Measurements from ENCODE around the gene PWP2.
"Not testable (repeated sequence)": the region's sequence is repeated elsewhere in the genome, so short reads cannot be mapped to it uniquely, and the experiment has no call there.

PWP2 gene

DNA sequence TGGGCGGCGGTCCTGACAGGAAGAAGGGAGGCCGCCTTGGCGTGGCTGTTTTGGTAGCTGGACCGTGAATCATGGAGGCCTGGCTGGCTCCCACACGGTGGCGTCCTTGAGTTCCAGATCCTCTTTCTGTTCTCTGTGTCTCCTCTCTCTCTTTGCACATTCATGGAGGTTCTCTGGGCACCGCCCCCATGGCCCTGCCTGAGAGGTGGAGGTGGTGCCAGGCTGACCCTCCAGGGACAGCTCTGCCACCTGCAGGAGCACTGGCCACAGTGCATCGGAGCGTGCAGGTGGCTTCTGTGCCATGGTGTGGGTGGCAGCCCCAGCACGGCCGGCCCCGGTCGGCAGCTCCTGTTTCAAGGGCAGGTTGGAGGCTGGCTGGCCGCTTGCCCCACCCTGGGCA is 30.8 kb downstream of the PWP2 start:
- not testable (repeated sequence) for DNase-seq (ENCODE audit: low spot score)

DNA sequence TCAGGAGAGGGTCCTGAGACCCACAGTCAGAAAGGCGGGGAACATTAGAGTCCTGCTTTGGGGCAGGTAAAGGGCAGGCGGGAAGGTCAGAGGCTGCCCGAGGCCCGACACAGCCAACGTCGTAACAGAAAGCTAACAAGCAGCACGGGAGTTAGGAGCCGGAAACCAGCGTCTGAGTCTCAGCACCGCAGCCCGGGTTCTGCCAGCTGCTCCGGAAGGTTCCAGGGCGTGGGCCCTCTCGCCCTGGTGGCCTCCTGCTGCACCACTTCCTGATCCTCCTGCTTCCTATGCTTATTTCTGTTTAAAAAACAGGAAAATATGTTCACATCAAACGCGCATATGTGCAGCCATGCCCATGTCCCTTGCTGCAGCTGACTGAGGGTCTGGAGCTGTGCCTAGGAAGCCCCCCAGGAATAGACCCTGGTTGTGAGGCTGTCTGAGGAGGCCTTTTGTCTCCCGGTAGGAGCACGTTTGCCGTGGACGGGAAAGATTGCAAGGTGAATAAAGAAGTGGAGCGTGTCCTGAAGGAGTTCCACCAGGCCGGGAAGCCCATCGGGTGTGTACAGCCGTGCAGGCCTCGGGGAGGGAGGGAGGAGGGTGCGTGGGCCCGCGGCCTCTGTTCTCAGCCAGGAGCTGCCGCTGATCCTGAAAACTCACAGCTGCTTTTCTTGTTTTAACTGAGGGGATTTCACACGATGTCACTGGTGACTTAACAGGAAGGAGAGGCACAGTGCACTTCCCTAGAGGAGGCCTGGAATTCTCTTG is 32.8 kb downstream of the PWP2 start:
- not testable (repeated sequence) for DNase-seq (ENCODE audit: low spot score)

DNA sequence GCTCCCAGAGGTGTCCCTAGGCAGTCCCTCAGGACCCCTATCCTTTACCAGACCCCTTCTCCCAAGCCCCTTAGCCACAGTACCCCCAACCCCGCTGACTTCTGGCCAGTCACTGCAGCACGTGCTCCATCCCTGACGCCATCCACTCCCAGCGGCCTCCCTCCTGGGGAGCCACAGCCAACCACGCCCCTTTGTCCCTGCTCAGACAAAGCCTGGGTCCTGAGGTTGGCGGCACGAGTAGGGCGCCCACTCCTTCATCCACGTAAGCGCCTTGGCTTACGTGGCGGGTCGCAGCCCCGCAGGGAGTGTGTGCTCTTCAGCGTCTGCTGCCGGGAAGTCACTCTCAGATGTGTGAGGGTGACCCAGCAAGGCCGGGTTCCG is 33.3 kb downstream of the PWP2 start:
- DNase-seq (ENCODE audit: low spot score) = not testable (repeated sequence)

DNA sequence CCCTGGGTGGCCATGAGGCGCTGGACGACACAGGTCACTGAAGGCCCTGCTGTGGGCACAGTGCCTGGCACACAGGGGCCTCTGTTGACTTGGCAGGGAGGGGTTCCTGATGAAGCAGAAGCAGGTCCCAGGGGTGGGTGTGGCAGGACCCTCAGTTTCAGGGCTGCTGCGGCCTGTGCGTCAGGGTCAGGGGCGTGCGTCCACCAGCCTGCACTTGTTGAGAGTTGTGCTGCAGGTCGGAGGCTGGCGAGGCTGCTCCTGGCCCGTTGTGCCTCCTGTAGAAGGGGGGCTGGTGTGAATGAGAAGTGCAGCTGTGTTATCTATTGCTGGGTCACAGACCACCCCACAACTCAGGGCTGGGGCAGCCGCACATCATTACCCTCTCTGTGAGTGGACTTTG is 35.3 kb downstream of the PWP2 start:
- not testable (repeated sequence) for DNase-seq (ENCODE audit: low spot score)

DNA sequence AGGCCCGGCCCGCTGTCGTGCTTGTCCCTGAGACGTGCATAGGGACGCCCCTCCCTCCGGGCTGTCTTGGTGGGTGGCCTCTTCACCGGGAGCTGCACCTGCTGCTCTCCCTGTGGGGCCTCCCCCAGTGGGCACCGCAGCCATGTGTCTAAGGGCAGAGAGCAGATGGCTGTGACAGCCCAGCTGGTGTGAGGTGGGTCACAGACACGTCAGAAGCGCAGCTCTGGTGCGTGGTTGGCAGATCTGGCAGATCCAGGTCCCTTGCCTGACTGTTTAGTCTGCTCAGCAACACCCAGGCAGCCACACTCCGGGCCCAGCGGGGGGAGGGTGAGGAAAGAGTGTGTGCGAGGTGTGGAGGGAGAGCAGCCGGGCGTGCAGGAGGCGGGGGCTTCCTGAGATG is 36.2 kb downstream of the PWP2 start:
- not testable (repeated sequence) for DNase-seq (ENCODE audit: low spot score)

DNA sequence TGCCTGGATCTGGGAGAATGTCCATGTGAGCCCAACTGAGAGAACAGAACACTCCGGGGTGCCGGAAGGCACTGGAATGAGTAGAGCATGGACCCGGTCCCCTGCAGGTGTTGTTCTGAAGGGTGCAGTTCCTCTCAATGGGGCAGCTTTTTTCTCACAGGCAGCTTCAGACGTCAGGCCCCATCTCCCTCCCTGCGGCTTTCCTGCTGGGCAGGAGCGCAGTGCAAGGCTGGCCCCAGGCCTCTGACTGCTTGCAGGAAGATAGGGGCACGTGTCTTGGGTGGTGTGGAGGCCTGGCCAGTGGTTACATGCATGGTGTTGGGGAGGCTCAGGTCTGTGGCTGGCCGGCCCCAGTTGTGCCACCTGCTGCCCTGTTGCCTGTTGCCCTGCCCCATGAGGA is 36.8 kb downstream of the PWP2 start:
- DNase-seq (ENCODE audit: low spot score) = not testable (repeated sequence)

DNA sequence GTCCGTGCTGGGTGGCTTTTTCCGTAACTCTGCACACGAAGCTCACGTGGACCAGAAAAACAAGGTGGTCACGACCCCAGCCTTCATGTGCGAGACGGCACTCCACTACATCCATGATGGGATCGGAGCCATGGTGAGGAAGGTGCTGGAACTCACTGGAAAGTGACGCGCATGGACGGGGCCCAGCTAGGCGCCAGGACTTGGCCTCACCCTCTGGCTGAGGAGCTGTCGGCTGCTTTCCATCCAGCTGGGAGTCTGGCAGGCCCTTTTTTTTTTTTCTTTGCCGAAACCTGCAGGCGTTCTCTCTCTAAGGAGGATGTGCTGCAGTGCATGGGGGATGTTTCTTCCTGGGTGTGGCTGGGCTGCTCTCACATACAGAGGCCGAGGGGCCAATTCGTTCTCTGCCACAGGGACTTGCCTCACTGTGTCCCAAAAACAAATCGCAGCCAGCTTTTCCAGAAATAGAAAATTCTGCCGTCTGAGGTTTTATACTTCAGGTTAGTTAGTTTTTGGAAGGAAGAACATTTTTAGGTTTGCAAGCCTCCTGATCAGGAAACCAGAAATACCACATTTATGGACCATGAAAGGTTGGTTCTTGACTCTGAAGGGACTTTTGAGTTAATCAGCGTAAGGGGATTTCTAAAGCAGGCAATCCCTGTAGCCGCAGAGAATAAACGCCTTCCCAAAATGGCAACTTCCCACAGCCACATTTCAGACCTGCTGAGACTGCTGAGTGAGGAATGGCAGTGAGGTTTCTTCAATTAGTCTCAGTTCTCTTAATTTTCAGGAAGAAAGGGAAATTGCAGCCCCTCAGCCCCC is 37.8 kb downstream of the PWP2 start:
- not testable (repeated sequence) for DNase-seq (ENCODE audit: low spot score)

DNA sequence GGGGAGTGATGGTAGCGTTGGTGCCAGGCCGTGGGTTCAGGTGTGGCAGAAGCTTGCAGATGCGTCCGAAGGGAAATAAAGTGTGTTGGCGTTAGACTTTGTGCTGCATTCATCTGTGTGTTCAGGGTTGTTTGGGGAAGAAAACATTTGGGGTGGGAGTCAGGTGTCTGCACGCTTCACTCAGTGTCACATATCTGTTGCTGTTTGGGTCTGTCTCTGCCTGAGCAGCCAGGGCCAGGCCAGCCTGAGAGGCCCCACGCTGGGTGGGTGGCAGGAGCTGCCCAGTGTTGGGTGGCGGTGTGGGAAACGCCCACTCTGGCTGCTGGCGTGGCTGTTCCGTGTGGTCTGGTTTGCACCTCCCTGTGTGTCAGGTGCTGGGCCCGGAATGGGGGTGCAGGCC is 38.4 kb downstream of the PWP2 start:
- not testable (repeated sequence) for DNase-seq (ENCODE audit: low spot score)

DNA sequence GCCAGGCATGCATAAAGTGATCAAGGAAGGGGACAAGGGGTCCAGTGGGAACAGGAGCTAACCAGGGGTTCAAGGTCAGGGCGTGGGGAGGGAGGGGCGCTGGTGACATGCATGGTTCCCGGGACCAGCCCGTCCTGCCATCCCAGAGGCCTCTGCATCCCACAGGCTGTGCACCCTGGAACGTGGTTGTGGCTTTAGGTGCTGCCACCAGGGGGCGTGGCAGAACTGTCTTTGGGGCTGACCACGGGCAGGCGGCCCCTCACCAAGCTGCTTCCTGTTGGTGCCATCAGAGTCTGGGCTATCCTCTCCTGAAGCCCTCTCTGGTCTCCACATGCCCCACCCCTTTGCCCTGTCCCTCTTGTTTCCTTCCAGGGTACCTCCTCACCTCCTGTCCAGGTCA is 39.9 kb downstream of the PWP2 start:
- not testable (repeated sequence) for DNase-seq (ENCODE audit: low spot score)

DNA sequence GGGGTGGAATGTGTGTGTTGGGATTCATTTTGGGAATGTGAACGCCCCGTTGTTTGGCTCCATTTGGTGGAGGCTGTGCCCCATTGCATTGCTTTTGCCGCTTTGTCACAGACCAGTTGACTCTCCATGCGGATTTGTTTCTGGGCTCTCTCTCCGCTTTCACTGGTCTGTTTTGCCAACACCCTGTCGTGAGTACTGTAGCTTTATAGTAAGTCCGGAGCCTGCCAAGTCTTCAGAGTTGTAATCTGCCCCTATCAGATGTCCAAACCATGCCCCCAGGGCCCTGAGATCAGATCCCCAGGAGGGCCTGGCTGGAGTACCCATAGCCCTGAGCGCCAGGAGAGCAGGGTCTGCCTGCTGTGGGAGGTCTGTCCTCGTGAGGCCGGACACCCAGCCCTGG is 43.1 kb downstream of the PWP2 start:
- not testable (repeated sequence) for DNase-seq (ENCODE audit: low spot score)

DNA sequence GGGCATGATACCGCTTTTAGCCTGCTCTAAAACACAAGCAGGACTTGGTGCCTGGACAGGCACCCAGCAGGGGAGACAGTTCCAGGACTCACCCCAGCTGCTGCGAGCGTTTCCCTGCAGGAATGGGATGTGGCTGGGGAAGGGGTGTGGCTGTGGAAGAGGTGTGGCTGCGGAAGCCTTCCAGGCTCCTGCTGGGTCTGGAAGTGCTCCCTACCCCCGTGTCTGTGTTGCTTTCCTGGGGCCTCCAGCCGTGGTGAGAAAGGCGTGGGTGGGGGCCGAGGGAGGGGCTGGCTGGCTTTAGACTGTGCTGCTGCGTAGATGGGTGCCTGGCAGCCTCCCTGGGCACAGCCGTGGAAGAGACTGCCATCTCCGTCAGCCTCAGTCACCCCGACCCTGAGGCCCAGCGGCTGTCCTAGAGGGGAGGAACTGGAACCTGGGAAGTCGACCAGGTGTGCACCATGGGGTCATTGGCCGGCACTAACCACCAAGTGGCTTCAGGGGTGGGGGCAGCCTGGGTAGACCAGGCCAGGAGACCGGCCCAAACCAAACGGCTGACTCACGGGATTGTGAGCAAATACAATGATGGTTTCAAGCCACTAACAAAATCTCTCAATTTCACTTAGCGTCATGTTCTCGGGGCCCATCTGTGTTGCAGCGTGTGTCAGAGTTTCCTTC is 46.2 kb downstream of the PWP2 start:
- not testable (repeated sequence) for DNase-seq (ENCODE audit: low spot score)

DNA sequence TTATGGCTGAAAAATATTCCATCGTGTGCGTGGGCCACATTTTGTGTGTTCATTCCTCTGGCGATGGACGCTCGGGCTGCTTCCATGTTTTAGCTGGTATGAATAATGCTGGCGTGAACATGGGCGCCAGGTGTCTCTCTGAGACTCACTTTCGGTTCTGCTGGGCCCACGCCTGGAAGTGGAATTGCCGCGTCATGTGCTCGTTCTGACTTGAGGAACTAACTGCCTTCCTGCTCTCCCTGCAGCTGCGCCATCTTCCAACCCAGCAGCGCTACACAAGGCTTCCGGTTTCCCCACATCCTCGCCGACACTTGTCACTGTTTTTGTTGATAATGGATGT is 46.7 kb downstream of the PWP2 start:
- not testable (repeated sequence) for DNase-seq (ENCODE audit: low spot score)

DNA sequence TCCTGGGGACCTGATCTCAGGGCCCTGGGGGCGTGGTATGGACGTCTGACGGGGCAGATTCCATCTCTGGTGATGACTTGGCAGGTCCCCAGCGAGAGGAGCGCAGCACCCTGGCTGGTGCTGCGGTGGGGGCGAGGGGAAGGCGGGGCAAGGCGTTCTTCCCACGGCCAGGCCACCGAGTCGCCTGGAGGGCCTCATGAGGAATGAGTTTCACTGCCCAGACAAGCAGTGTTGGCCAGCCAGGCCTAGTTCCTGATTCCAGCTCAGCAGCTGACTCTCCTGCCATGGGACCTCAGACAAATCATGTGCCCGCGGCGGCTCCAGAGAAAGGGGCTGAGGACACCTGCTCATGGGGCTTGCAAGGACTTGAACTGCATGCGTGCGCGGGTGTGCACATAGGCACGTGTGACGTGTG is 47.6 kb downstream of the PWP2 start:
- DNase-seq (ENCODE audit: low spot score) = not testable (repeated sequence)

DNA sequence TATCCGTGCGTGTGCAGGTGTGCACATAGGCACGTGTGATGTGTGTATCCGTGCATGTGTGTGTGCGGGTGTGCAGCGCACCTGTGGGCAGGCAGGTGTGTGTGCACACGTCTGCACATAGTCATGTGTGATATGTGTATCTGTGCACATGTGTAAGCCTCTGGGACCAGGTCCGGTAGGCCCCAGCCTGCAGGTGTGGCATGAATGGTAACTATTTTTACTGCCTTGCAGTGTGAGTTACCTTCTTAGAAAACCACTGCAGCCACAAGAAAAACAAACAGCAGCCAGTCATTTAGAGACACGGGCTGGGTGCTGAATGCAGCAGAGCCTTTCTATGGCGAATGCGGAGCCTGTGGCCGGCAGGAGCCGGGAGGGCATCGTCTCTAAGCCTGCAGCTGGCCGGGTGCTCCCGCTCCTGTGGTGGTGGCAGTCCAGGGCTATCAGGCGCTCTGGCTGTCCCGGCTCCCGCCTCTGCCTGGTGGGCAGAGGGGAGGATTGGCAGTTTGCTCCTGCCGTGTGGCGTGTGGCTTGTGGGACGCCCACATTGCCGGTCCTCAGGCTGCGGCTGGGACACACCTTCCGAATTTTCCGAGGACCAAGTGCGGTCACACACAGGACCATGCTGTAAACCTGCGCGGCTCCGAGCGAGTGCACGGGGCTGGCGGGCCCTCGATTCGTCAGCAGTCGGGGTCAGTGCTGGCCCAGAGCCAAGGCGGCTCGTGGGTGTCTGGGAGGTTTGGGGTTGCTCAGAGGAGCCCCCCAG is 48.2 kb downstream of the PWP2 start:
- not testable (repeated sequence) for DNase-seq (ENCODE audit: low spot score)

DNA sequence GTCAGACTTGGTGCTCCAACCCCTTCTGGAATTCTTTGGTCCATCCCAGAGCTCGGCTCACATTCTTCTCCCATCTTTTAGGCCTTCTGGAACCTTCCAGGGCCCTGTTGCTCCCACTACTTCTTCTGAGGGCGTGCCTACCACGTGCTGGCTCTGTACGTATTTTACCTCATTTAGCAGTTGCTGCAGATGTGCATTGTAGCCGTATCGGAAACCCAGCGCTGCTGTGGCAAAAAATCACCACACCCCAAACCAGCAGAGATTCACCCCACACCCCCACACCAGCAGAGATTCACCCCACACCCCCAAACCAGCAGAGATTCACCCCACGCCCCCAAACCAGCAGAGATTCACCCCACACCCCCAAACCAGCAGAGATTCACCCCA is 48.8 kb downstream of the PWP2 start:
- DNase-seq (ENCODE audit: low spot score) = not testable (repeated sequence)

DNA sequence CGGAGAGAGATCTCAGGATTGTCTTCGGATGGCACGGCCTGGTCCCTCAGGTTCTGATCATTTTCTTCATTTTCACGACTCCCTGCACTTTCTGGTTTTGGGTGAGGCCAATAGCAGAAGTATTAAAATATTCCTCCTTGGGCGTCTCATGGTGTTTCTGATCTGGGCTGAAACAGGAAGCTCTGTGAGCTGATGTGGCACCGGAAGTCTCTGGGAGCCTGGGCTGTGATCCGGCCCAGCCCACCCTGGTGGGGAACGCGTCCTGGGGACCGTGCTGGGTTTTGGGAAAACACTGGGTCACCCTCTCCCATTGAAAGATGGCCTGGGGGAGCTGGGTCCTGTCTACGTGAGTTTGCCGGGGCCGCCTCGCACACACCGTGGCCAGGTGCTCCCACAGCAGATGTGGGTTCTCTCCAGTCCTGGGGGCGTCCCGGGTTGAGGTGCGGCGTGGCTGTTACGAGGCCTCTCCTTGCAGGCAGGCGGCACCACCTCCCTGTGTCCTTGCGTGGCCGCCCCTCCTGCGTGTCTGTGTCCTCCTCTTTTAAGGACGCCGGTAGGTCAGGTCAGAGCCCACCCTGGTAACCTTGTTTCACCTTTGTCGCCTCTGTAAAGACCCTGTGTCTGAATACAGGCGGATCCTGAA is 50.4 kb downstream of the PWP2 start:
- DNase-seq (ENCODE audit: low spot score) = not testable (repeated sequence)

DNA sequence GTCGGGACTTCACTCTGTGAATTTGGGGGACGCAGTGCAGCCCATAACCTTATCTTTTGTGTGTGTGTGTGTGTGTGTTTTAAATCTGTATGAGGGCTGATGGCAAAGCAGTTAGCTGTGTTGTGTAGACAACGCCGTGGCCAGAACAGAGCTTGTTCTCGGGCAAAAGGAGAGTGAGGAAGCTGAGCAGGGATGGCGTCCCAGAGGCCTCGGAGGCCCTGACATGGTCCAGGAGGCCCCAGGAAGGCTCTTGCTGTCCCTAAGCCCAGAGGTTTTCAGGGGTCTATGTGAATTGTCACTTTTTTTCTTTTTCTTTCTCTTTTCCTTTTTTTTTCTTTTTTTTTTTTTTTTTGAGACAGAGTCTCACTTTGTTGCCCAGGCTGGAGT is 50.9 kb downstream of the PWP2 start:
- not testable (repeated sequence) for DNase-seq (ENCODE audit: low spot score)

DNA sequence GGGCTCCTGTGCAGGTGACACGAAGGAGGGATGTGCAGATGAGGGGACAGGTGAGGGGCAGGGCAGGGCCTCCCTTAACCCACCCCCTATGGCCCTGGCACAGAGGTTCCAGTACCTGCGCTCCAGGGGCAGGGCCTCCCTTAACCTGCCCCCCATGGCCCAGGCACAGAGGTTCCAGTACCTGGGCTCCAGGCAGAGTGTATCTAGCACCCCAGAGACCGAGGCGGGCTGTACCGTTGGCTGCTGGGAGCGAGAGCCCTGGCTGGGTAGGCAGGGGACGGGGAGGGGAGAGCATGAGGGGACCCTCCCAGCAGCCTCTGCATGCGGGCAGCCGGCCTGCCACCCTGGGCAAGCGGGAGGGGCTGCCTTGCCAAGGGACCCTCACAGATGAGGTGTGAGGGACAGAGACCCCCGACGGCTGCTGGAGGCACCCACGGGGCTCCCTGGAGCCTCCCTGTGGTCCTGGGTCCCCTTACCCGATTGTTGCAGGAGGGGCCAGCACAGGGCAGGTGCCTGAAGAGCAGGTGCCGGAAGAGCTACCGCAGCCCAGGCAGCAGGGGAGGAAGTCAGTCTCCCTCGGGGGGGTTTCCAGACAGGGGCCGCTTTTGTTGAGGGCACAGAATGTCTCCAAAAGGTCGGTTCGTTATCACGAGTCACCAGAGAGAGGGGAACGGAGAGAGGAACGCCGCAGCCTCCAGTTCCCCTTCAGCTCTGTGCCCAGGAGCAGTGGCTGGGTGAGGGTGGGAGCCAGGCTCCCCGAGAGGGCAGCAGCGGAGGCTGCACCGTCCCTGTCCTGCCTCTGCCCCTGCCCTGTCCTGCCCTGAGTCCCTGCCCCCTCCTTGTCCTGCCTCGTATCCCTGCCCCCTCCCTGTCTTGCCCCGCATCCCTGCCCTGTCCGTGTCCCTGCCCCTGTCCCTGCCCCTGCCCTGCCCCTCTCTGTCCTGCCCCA is 52.4 kb downstream of the PWP2 start:
- not testable (repeated sequence) for DNase-seq (ENCODE audit: low spot score)

DNA sequence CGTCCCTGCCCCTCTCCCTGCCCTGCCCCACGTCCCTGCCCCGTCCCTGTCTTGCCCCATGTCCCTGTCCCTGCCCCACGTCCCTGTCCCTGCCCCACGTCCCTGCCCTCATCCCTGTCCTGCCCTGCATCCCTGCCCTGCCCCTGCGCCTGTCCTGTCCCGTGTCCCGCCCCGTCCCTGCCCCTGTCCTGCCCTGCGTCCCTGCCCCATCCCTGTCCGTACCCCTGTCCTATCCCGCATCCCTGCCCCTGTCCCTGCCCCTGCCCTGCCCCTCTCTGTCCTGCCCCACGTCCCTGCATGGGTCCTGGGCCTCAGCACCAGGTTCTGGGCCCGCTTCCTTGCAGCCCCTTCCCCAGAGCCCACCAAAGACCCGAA is 53.1 kb downstream of the PWP2 start:
- not testable (repeated sequence) for DNase-seq (ENCODE audit: low spot score)

DNA sequence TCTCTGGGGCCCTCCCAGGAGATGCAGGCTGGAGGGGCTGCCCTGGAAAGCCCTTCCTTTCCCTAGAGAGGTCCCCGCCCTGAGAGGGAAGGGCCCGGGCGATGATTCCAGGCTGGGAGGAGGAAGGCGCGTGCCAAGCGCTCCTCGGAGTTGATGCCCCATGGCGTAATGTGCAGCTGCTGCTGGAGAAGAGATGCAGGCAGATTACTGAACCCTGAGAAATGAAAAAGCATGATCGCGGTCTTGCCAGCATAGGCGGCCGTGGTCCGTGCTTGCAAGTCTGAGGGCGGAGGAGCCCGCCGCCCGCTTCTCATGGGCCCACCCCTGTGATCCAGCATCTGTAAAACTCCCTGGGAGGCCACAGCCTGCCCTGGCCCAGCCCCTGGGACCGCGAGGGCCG is 53.6 kb downstream of the PWP2 start:
- not testable (repeated sequence) for DNase-seq (ENCODE audit: low spot score)

Measured in AG20443 (cell line).